HT-29 (cell line): ENCODE data around the gene MAP3K20. TPM values are rescaled to one million over a fixed set of nuclear protein-coding genes. Genes with fewer than 3 reads are reported as not detected.
A peak's percentile ranks its signal among the peaks of the same experiment; 100 is the strongest.
"Not testable (repeated sequence)": the region's sequence is repeated elsewhere in the genome, so short reads cannot be mapped to it uniquely, and the experiment has no call there.

Experiments
- DNase-seq: peaks from one replicate; pipeline ENCODE4 v3.0.0-alpha.2; 2015; ENCODE audit warnings: low spot score
- total RNA-seq: library from RNA; depleted of rRNA; stranded (reverse); fragments of >200 nt; shearing (Covaris generic); gene quantifications from 2 replicates; pipeline ENCODE4 v1.2.3, GENCODE V29; 2014

The MAP3K20 gene
- total RNA-seq, 1 experiment from 2014 or later = 18.4 TPM

- DNase-seq = no peak
Measured at GRCh38 chr2:173231465-173231864, 155.8 kb downstream of the MAP3K20 start.

GRCh38 chr2:173232956-173233744 is 157.5 kb downstream of the MAP3K20 start:
- DNase-seq = no peak

- DNase-seq = no peak
Measured at GRCh38 chr2:173235947-173236803, 160.5 kb downstream of the MAP3K20 start.

- peak; percentile 31 for DNase-seq
Measured at GRCh38 chr2:173238385-173238784, 162.7 kb downstream of the MAP3K20 start.

GRCh38 chr2:173238831-173239230 is 163.2 kb downstream of the MAP3K20 start:
- peak; percentile 10 for DNase-seq

- DNase-seq = no peak
Measured at GRCh38 chr2:173239644-173240043, 164.0 kb downstream of the MAP3K20 start.

- no peak for DNase-seq
Measured at GRCh38 chr2:173240083-173240482, 164.4 kb downstream of the MAP3K20 start.

GRCh38 chr2:173241643-173242042 is 166.0 kb downstream of the MAP3K20 start:
- no peak for DNase-seq

GRCh38 chr2:173247156-173247555 is 171.5 kb downstream of the MAP3K20 start:
- no peak for DNase-seq

GRCh38 chr2:173248381-173248780 is 172.7 kb downstream of the MAP3K20 start:
- no peak for DNase-seq

- no peak for DNase-seq
Measured at GRCh38 chr2:173249661-173250641, 174.3 kb downstream of the MAP3K20 start.

- DNase-seq = no peak
Measured at GRCh38 chr2:173251225-173251624, 175.6 kb downstream of the MAP3K20 start.

- DNase-seq = no peak
Measured at GRCh38 chr2:173252581-173252980, 176.9 kb downstream of the MAP3K20 start.

GRCh38 chr2:173254659-173255058 is 179.0 kb downstream of the MAP3K20 start:
- no peak for DNase-seq

- no peak for DNase-seq
Measured at GRCh38 chr2:173258701-173259100, 183.1 kb downstream of the MAP3K20 start.

- DNase-seq = not testable (repeated sequence)
Measured at GRCh38 chr2:173262356-173262755, 186.7 kb downstream of the MAP3K20 start.

- DNase-seq = no peak
Measured at GRCh38 chr2:173264151-173264550, 188.5 kb downstream of the MAP3K20 start.

- no peak for DNase-seq
Measured at GRCh38 chr2:173264603-173265366, 189.1 kb downstream of the MAP3K20 start.

GRCh38 chr2:173271135-173271534 is 195.5 kb downstream of the MAP3K20 start:
- DNase-seq = no peak

- DNase-seq = peak; percentile 58
Measured at GRCh38 chr2:173271825-173272224, 196.2 kb downstream of the MAP3K20 start.

- DNase-seq = peak; percentile 31
Measured at GRCh38 chr2:173272849-173273248, 197.2 kb downstream of the MAP3K20 start.
